ENCODE measurements around the gene OPCML.

The OPCML gene

DNA sequence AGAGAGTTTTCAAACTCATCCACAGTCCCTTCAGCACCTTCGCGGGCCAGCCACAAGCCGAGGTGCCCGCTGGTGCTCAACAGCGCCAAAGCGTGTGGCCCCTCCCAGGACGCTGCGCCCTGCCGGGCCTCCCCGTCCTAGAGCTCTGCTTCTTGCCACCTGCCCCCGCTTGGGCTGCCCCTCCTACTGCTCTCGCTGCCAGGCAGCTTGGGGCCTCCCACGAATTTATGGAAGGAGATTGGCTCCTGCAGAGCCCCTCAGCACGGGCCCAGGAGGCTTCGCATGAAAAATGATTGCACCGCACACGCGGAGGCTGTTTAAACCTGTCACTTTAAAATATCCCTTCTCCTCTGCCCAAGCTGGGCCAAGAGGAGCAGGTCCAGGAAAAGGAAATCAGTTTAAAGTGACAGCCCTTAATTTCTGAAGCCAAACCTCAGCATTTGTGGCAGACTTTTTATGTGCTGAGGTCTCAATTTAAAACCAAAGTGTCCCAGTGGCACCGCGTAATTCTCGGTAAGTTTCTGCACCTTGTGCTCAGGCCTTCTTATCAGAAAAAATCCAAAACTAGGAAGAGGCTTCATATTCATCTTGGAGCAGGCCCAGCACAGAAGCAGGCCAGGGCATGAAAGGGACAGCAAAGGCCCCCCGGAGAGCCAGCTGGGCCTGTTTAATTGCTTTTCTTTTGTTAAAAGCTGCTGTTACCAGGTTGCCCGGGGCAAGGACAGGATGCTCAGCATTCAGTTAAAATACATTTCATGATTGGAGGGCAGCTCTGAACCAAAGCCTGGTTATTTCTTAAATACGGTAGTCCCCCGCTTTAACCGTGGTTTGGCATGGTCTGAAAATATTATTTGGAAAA, 303.6 kb downstream of the OPCML start:
- DNase-seq (ENCODE audit: low spot score), result no peak

DNA sequence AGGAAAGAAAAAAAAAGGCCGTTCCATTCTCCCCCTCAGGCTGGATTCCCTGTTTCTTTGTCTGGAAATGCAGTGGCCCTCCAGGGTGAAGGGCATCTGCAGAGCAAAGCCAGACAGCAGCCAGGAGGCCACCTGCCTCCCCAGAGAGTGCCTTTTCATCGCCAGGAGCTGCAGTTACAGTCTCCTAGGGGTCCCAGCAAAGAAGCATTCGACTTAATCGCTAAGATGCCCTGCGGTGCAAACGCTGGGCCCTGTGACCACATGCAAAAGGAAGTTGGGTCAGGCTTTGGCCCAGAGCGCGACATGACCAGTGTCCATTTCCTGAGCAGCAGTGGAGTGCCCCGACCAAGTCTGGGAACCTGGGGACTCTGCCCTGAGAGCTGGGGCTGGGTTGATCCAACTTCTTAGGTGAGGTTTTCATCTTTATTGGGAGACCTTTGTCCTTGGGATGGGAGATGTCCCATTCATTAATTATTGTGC, 304.6 kb downstream of the OPCML start:
- DNase-seq (ENCODE audit: low spot score), result no peak

DNA sequence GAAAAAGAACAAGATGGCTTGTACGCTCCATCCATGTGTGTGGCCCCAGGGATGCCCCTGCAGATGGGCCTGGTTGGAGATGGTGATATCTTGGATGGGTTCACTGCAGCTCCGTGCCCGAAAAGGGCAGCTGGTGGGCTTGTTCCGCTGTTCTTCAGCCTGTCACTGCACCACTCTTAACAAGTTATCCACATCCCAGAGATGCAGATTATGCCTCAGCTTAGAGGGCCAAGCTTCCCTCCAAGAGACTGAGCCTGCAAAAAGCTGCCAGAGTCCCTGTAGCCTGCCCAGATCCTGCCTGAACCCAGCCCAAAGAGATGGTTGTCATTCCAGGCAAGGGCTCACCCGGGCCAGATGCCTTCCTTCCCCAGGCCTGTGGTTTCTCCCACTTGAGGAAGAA, 308.0 kb downstream of the OPCML start:
- DNase-seq (ENCODE audit: low spot score), result no peak

DNA sequence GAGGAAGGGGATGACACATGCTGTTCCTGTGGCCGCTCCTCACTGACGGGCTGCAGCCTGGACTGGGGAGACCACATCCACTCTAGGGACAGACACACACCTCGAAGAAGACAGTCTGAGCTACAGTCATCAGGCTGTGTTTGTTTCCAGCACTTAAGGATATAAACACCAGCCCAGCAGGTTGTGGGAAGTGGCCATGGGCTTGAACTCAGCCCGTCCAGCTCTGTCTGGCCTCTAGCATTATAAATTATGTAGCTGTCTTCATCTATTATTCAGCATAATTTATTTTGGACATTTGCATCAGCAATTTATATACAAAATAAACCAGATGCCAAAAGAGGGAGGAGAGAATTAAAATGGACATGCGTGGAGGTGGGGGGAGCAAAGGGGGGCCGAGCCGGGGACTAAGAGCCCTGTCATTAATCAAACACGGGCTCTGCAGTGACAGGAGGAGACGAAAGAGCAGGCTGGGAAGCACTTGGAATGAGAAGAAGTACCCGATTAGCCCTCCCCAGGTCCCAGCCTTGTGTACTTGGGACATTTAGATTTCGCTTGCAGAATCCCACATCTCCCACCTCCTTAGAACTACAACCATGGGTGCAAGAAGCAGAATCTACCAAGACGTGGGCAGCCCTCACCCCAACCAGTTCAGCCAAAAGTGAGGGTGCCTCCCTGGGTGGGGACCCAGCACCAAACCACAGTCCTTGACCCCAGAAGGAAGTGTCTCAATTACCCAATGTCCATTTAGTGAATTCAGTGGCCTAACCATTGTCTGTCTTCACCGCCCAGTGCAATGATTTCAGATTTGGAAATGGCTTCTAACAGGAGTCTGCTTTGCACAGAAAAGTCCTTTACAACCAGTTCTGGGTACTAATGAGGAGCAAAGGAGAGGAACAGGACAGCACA, 309.6 kb downstream of the OPCML start:
- DNase-seq (ENCODE audit: low spot score), result no peak

DNA sequence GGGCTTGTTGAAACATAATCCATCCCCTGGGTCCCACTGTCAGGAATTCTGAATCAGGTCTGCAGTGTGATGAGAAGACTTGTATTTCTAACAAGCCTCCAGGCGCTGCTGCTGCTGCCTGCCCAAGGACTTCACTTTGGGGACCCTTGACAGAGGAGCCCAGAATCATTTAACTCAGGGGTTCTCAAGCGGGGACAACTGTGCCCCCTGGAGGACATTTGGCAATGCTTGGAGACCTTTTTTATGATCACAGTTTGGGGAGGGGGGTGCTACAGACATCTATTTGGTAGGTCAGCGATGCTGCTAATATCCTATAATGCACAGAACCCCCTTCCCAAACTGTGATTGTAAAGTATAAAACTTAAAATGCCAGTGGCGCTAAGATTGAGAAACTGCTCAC, 312.8 kb downstream of the OPCML start:
- no peak for DNase-seq (ENCODE audit: low spot score)

DNA sequence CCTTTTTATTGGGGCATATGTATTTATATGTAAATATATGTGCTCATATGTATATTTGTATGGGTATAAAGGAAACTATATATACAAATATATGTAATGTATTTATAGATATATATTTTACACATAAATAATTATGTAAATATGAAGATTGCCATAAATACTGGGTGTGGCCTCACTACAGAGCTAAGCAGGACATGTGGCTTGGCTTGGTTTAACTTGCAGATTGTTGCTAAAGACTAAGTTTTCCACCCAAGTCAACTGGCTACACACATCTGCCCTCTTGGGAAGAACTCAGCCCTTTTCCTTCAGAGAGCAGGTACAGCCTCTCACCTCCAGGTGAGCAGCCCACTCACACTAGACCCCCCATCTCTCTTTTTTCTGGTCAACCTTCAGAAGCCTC, 315.5 kb downstream of the OPCML start:
- DNase-seq (ENCODE audit: low spot score), result no peak

DNA sequence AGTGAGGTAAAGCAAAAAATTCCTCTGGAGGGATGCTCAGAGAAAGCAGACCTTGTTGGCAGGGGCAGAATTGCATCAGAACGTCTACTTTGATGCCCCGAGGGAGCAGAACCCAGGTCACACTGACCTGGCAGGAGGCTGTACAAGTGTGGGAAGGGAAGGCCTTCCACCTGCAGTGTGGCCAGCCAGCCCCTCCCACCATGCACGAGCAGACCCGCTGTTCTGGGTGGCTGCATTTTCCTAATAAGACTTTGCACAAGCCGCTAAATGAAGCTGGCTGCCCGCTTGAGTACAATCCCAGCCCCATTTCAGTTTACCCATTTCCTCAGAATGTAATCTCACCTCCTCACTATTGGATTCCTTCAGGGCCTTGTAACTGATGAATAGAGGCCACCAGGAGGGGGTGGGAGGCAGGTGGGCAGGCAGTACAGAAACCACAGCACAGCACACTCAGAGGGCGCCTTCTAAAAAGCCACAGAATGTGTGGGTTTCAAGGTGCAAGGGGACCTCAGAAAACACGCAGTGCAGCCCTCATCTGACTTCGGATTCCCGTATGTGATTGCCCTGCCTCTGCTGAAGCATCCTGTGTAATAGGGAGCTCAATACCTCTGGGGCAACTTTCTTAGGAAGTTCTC, 316.6 kb downstream of the OPCML start:
- no peak for DNase-seq (ENCODE audit: low spot score)

DNA sequence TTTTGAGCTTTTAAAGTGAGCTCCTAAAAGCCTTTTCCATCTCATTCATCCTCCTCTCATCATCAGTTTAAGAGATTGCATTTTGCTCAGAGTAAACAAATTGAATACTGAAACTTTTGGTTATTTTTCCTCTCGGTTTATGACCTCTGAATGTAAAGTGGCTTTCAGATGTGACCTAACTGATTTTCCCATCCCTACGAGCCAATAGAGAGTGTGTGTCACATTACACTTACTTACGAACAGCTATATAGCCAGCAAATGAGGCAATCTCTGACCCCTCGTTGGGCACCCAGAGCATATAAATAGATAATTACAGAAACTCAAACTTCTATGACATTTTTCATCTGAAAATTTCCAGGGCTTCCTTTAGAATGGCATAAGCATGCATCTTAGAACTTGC, 317.7 kb downstream of the OPCML start:
- DNase-seq (ENCODE audit: low spot score), result no peak

DNA sequence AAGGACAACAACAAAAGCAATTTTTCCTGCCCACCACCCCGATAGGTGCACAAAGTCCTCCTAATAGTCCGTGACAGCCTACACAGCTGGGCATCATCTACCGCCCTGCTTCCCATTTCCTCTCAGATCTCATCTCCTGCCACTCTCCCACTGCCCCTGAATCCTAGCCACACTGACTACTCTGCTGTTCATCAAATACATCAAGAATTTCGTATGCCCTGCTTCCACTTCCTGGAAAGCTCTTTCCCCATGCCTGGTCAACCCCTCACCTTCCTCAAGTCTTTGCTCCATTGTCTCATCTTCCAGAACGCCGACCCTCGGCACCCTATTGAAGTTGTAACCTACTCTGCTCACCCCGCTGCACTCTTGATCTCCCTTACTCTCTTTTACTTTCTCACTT, 320.1 kb downstream of the OPCML start:
- no peak for DNase-seq (ENCODE audit: low spot score)

DNA sequence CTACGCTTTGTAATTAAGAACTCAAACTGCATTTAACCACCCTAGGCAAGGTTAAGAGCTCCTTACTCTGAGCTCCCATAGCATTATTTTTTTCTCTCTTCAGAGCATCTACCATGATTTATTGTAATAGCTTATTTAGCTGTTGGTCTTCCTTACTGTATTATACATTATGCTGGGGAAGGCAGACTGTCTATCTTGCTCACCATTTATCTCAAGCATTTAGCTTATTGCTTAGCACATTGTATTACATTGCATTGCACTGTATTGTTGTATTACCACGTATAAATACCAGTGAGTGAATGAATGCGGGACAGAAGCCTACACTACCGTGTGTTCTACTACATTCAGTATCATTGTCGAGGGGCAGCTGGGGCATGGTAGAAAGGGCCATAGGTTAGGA, 324.3 kb downstream of the OPCML start:
- DNase-seq (ENCODE audit: low spot score), result no peak

DNA sequence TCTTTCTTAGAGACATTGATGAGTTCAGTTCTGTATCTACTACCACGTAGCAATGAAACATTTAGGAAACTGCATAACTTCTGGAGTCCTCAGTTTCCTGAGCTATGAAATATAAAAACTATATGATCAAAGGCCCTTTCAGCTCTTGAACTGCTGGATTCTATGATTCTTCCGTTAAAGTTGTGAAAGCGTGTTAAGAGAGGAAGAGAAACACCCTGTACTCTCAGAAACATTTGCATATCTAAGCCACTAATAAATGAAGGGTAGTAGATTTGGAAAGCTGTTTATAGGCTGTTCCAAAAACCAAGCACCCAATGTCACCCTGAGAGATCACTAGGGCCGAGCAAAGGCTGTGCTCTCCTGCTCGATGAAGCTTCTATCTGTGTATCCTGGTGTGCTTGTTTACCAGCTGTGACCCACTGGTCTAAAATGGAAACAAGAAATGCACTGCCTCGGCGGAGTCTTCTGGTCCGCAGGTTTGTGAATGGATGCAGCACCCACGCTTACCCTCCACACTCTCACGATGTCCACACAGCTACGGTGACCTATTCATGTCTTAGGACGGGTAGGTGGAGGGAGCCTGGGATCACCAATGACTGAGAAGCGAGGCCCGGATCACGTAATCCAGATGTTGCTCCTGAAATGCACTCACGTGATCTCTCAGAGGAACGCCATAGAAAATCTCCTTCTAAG, 325.8 kb downstream of the OPCML start:
- DNase-seq (ENCODE audit: low spot score), result no peak

DNA sequence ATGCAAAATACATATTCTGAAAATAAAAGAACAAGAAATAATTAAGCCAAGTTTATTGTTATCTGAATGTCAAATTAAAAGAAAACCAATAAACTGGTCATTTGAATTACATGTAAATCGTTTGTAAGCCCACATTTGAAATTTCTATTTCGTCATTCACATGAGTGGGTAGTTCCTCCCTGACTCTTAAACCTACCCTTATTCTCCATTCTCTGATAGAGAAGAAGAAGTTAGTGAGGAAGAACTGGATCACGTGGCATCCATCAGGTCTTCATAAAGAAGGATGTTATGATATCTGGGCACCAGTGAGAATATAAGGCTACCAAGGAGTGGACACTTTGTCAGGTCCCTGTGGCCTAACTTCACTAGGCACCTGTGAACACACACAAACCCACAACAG, 328.1 kb downstream of the OPCML start:
- DNase-seq (ENCODE audit: low spot score), result no peak

DNA sequence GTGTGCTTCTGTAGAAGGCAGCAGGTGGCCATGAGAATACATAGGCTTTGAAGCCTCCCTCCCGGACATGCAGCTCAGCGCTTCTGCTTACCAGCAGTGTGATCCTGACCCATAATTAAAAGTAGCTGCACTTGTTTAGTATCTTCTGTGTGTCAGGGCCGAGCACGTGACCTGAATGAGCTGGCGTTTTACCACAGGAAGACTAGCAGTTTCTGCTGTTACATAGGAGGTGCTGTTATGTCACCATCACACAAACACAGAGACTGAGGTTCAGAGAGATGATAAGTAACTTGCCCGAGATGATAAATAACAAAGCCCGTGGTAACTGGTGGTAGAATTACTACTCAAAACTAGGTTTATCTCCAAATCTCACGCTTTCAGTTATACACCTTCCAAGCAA, 329.5 kb downstream of the OPCML start:
- DNase-seq (ENCODE audit: low spot score), result no peak

DNA sequence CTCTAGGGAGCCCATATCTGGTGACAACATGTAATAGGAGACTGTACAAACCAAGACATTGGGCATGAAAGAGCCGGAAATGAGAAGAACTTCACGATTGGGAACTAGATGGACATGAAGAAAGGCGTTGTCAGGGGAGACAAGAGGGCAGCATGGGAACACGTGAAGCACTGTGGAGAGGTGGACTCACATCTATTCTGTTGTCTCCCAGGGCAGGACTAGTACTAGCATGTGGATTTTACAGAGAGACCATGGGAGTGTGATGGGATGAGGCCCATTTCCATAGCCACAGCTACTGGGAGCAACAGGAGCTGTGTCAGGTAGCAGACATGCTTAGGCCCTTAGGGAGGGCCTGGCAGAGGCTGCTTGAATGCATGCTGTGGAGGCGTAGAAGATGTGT, 333.9 kb downstream of the OPCML start:
- DNase-seq (ENCODE audit: low spot score), result no peak

DNA sequence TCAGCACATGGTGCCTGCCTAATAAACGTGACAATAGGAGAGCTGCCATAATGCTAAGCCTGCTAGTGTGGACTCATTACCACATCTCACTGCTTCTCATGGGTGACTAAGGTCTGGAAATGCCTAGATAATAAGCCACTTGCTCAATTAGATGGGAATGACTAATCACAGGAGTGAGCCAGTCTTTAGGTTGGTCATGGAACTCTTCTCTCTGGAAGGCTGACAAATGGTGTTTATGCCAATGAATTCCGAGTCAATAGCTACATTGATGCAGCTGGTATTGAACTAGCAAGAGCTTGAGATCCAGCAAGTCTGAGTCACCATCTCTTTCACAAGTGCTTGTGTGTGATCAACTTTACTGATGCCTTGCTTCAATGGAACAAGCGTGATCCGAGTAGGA, 334.9 kb downstream of the OPCML start:
- DNase-seq (ENCODE audit: low spot score), result no peak

DNA sequence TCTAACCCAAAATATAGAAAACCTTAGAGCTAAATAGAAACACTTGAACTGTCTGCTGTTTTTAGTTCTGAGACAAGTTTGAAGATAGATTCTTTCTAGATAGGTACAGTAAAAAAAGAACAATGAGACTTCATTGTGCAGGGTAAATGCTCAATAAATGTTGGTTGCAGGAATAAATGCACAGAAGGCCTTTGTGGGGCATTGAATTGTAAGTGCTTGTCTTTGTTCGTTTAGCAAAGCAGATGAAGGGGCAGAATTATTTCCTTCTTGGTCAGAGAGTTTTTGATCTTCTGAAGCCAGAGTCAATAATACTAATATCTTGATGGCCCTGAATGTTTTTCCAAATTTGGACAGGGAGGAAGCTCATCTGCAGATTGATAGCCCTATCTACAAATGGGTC, 340.4 kb downstream of the OPCML start:
- DNase-seq (ENCODE audit: low spot score), result no peak

DNA sequence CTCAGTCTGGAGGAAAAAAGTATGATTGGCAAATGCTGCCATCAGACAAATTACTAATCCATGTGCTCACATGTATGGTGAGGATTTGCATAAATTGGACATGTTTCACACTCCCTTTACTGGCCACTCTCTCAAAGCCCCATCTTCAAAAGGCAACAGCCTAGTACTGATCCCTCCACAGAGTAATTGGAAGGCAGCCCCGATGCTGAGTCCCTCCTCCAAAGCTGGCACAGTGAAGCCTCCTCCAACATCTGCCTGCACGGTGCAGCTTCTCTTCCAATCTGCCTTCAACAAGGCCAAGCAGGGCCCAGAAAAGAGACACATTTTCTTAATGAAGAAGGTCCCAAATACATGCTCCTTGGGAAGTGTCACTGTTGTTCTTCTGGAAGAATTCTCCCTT, 350.6 kb downstream of the OPCML start:
- DNase-seq (ENCODE audit: low spot score), result no peak

DNA sequence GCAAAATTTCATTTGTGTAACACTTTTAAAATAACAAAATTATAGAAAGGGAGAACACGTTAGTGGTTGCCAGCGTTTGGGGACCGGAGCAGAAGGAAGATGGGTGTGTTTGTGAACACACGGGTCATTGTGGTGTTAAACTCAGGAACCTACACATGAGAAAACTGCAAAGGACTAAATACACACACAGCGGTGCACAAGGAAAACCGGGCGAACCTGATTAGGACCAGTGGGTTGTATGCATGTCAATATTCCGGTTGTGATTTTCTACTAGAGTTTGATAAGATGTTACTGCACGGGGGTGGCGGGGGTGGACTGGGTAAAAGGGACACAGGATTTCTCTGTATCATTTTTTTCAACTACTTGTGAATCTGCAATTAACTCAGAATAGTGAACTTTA, 351.2 kb downstream of the OPCML start:
- no peak for DNase-seq (ENCODE audit: low spot score)

DNA sequence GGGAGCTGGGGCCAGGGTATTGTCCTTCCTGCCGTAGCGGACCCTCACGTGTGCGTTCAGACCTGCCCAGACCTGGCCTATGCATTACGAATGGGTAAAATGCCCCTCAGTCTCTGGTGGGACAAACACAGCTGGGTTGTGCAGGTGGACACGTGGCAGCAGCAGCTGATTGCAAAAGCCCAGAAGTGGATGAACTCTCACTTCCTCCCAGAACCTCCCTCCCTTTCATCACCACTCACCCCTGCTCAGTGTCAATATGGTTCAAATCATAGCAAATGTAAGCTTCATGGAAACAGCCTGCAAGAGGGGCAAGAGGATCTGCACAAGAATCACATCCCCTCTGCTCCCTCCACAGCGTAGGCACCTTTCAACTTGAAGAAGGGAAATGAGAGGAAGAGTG, 352.1 kb downstream of the OPCML start:
- DNase-seq (ENCODE audit: low spot score), result no peak

DNA sequence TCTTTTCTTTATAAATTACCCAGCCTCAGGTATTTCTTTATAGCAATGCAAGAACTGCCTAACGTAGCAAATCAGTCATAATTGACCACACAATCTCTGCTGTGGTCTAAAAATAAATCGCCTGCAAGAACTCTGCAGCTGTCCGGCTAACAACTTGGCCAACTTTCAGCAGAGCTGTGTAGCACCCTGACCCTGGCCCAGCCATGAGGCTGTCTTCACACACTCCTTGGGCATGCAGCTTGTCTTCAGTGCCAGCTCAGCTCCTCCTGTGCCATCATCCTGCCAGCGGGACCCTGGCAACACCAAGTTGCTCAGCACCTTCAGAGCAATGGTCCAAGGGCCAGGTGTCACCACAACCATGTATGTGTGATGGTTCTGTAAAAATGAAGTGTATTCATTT, 355.6 kb downstream of the OPCML start:
- no peak for DNase-seq (ENCODE audit: low spot score)

DNA sequence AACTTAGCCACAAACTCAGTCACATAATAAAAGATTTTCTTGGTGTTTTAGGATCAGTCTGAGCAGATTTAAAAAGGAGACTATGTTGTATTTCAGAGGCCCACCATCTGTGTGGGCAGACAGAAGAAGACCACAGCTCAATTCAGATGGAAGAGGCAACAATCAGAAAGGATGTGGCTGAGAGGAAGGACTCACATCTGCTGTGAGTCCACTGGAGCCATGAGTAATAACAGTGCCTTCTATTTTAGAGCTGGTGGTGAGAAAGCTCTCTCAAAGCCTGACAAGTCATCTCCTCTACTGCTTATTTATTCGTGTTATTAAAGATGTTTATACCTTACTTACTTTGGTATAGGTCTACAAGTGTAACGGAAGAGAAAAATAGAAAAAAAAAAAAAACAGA, 357.2 kb downstream of the OPCML start:
- DNase-seq (ENCODE audit: low spot score), result no peak

DNA sequence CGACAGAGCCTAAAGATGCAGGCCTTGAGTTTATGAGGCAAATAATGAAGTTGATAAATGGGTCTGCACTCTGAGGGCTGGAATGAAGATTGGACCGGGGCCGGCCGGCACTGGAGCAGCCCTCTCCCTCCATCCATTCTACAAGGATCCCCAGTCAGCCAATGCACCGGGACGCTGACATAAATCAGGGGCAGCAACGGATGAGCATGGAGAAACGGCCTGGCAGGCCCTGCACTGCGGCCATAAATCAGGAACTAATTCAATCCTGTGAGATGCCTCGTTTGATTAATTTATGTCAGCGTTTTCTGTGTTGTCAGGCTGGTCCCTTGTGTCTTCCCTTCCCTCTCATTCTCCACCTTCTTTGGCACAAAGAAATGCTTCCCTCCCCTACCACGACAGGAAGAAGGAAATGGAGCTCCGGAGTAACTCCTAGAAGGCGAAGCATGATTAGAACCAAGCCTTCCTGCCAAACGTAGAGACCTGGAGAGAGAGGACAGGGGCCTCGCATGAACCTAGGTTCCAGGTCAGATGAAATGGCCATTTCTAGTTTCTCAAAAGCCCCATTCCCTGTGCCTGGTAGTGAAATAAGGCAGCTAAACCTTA, 358.4 kb downstream of the OPCML start:
- no peak for DNase-seq (ENCODE audit: low spot score)
